Fibroblast of lung (primary cell): Measurements from ENCODE around the gene FXYD4.

Experiments used
- EZH2 ChIP-seq: IDR thresholded peaks from 2 replicates; pipeline ENCODE4 v1.5.1; 2012; ENCODE audit warnings: low read length, control low read depth, mild to moderate bottlenecking; ENCODE audit errors: missing control alignments
- TF ChIP-seq, protein P1 (sequence below), 2 donors: IDR thresholded peaks in 1 of 2; conservative IDR thresholded peaks in 1 of 2; 1 replicate in 1 of 2; 2 replicates in 1 of 2; pipeline ENCODE4 v1.5.1; 2011 to 2012; ENCODE audit warnings: low read length in 2 of 2, control low read depth in 1 of 2, inconsistent platforms in 1 of 2, low read depth in 1 of 2, mild to moderate bottlenecking in 1 of 2

GRCh38 chr10:43339136-43339535, 32.3 kb upstream of the FXYD4 start:
- TF ChIP-seq, protein P1, sequence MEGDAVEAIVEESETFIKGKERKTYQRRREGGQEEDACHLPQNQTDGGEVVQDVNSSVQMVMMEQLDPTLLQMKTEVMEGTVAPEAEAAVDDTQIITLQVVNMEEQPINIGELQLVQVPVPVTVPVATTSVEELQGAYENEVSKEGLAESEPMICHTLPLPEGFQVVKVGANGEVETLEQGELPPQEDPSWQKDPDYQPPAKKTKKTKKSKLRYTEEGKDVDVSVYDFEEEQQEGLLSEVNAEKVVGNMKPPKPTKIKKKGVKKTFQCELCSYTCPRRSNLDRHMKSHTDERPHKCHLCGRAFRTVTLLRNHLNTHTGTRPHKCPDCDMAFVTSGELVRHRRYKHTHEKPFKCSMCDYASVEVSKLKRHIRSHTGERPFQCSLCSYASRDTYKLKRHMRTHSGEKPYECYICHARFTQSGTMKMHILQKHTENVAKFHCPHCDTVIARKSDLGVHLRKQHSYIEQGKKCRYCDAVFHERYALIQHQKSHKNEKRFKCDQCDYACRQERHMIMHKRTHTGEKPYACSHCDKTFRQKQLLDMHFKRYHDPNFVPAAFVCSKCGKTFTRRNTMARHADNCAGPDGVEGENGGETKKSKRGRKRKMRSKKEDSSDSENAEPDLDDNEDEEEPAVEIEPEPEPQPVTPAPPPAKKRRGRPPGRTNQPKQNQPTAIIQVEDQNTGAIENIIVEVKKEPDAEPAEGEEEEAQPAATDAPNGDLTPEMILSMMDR (conservative IDR thresholded peaks at IDR 0.05 in 1 of 2, IDR thresholded peaks at IDR 0.05 in 1 of 2; ENCODE audit: low read depth in 1 of 2, low read length in 2 of 2) = no peak
- no peak for TF ChIP-seq EZH2
